Astrocyte of the hippocampus (primary cell): Measurements from ENCODE around the gene PODNL1.
A peak's percentile ranks its signal among the peaks of the same experiment; 100 is the strongest.
"Not testable (repeated sequence)": the region's sequence is repeated elsewhere in the genome, so short reads cannot be mapped to it uniquely, and the experiment has no call there.

Source experiments
- DNase-seq: peaks from one replicate; pipeline ENCODE4 v3.0.0; 2011; ENCODE audit warnings: low read depth, low spot score

Gene PODNL1

DNA sequence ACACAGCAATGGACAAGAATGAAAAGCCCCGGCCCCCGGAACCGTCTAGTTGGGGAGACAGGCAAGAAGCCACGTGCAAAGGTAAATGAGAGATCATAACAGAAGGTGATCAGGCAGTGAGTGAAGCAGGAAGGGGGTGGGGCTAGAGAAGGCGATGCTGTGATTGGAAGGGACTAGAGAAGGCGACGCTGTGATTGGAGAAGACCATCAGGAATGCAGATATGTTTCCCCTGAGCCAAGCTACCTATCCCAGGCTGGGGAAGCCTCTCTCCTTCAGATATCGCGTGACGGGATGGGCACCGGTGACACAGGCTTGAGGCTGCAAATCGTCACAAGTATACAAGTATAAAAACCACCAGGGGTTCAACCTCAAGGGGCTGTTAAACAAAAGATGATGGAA lies 35.9 kb upstream of the PODNL1 start:
- DNase-seq: peak; percentile 42

DNA sequence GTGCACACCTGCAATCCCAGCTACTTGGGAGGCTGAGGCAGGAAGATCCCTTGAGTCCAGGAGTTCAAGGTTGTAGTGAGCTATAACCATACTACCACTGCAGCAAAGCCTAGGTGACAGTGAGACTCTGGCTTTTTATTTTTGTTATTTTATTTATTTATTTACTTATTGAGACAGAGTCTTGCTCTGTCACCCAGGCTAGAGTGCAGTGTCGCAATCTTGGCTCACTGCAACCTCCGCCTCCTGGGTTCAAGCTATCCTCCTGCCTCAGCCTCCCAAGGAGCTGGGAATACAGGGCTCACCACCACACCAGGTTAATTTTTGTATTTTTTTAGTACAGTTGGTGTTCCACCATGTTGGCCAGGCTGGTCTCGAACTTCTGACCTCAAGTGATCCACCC lies 35.3 kb upstream of the PODNL1 start:
- DNase-seq: not testable (repeated sequence)

DNA sequence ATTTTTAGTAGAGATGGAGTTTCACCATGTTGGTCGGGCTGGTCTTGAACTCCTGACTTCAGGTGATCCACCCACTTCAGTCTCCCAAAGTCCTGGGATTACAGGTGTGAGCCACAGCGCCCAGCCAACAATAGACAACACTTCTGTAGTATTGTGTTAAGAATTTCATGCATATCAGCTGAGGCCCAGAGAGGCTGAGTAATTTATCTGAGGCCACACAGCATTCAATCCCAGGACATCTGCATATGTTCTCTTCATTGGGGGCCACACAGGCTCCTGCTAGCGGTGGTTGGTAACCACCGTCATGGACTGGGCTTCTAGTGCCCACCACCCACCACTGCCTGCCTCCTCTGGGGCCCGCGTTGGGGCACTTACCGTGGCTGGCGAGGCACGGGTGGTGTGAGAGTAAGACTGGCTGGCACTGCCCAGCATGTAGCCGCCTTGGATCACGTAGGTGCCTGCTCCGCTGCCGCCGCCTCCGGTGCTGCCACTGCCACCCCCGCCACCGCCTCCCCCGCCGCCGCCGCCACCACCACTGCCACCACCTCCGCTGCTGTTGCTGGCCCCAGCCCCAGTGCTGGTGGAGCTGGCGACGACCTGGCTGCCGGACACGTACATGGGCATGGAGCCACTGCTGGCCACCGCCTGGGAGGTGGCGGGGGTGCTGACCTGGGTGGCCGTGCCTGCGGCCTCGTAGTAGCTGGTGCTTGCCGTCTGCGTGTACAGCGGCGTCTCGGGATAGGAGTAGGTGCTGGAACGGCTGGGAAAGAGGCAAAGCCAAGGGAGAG lies 34.3 kb upstream of the PODNL1 start:
- no peak for DNase-seq

DNA sequence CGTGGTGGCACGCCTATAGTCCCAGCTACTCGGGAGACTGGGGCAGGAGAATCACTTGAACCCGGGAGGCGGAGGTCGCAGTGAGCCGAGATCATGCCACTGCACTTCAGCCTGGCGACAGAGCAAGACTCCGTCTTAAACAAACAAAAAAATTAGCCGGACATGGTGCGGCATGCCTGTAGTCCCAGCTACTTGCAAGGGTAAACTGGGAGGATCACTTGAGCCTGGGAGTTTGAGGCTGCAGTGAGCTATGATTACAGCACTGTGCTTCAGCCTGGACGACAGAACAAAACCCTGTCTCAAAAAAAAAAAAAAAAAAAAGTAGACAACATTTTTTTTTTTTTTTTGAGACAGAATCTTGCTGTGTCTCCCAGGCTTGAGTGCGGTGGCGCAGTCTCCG lies 33.7 kb upstream of the PODNL1 start:
- DNase-seq: not testable (repeated sequence)

DNA sequence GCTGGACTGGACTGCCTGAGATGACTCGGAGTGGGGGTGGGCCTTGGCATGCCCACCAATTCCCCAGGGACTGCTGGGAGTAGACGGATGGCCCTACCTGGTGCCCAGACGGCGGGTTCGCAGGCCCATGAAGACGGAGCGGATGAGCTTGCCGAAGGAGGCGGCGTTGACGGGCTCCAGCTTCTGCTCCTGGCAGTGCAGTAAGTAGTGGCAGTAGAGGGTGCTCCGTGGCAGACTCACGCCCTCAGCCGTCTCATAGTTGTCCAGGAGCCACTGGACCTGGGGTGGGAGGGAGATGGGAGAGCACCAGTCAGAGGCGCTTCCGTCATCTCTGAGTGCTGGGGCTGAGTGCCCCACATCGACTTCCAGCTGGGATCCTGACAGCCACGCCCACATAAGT lies 31.7 kb upstream of the PODNL1 start:
- DNase-seq: no peak

DNA sequence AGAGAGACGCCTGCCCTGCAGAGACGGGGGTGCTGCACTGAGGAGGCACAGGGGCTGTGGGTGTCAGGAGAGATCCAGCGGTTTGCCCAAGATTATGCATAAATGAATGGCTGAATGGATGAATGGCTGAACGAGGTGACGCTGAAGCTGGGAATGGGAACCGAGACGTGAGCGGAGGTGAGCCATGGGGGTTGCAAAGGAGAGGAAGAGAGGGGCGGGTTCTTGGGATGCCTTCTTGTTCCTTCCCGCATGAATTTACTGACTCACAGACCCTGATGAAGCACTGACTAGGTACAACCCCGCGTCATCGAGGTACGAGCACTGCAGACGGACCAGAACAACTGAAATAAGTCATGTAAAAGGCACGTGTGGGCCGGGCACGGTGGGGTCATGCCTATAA lies 30.8 kb upstream of the PODNL1 start:
- no peak for DNase-seq

DNA sequence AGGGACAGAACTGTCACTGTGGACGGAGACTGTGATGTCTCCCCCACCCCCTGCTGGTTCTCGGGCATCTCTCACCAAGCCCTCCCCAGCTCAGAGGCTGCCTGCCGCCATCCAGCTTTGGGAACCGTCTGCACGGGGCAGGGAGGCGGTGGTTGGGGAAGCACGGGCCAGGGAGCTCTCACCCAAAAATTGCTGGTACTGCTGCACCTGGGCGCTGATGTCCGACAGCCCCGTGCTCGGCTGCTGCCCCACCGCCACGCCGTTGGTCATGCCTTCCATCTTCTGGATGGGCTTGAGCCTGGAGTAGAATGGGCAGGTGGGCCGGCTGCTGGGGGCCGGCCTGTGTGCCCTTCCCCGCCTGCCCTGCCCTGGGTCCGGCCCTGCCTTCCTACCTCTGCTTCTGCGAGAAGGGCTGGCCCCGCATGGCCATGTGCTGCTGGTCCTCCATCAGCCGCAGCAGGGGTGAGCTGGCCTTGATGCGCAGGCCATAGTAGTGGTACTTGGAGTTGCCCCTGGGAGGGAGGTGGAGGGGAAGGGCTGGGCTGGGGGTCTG lies 30.2 kb upstream of the PODNL1 start:
- DNase-seq: no peak

DNA sequence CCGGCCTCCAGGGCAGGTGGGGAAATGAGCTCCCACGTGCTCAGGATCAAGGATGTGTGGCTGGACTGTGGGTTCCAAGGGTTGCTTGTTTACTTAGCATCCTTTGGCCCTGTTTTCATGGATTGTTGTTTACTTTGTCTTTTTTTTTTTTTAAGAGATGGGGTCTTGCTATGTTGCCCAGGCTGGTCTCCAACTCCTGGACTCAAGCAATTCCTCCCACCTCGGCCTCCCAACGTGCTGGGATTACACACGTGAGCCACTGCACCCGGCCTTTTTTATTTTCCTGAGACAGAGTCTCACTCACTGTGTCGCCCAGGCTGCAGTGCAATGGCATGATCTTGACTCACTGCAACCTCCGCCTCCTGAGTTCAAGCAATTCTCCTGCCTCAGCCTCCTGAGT lies 29.0 kb upstream of the PODNL1 start:
- not testable (repeated sequence) for DNase-seq

DNA sequence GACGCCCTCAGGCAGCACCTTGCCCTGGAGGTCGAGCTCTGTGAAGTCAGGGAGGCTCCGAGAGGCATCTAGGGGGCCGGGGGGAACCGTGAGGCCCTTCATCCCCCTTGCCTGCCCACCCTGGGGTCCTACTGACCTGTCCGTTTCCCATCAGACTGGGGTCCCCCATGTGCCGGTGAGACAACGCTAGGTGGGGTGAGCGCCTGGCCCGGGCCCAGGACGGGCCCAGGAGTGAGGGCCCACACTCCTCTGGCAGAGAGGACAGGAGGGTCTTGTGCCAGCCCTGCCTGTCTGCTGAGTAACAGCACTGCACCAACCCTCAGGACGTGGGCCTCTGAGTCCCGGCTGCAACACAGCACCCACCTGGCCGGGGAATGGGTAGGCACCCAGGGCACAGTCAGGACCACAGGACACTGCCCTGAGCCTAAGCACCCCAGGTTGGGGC lies 28.5 kb upstream of the PODNL1 start:
- DNase-seq: no peak

DNA sequence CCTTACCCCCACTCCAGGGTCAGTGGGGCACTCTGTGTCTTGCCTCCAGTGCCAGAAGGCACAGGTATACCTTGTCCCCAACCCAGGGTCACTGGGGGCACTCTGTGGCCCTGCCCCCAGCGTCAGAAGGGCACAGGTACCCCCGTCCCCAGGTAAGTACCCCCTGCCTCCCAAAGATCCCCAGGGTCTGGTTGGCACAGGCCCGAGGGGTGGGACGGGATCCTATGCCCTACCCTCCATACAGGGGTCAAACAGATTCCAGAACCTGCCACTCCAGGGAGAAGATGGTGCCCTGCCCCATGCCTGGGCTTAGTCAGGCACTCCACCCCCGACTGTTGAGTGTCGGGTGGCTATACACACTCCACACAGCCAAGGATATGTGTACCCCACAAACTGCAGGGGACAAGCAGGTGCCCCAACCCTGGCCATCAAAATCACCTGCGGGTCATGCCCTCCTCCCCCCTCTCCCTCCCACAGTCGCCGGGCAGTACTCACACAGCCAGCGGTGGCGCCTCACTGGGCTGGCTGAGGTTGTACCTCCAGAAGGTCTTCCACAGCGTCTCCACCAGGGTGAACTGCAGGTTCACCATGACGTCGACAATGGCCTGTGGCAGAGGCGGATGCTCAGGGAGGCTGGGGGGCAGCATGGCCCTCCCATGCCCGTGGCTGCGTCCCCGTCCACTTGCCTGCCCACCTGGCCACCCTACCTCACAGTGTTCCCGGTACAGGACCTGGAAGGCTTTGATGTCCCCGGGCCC lies 27.9 kb upstream of the PODNL1 start:
- no peak for DNase-seq

DNA sequence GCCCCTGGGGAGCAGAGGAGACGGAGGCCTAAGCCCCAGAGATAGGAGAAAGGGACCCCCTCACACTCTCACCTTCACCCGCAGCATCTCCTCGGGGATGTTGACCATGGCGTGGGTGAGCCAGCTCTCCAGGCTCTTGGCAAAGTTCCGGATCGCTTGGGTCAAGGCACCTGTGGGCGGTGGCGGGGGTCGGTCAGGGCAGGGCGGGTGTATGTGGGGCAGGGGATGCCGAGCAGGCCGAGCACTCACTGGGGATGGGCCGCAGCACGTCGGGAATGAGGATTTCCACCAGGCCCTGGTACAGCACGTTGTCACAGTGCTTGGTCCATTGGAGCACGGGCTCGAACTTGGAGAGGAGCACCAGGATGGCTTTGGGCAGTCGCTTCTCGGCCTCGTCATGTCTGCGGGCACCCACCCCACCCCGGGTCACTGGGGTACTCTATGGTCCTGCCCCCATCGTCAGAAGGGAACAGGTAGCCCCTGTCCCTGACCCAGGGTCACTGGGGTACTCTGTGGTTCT lies 27.2 kb upstream of the PODNL1 start:
- DNase-seq: no peak

DNA sequence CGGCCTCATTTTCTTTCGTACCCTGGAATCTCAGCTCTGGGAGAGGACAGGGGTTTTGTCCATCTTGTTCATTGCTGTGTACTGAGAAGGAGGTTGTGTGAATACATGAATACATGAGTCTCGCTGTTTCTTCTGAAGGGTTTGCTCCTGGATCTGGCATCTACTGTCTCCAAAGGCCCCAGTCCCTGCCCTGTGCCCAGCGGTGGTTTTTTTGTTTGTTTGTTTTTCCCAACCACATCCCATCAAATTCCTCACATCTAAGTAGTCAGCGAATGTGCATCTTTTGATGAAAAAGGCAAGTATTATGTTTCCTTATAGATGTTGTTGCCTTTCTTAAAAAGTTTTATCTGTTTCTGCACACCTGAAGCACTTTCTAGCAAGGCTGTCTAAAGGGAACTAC lies 26.6 kb upstream of the PODNL1 start:
- peak; percentile 49 for DNase-seq

DNA sequence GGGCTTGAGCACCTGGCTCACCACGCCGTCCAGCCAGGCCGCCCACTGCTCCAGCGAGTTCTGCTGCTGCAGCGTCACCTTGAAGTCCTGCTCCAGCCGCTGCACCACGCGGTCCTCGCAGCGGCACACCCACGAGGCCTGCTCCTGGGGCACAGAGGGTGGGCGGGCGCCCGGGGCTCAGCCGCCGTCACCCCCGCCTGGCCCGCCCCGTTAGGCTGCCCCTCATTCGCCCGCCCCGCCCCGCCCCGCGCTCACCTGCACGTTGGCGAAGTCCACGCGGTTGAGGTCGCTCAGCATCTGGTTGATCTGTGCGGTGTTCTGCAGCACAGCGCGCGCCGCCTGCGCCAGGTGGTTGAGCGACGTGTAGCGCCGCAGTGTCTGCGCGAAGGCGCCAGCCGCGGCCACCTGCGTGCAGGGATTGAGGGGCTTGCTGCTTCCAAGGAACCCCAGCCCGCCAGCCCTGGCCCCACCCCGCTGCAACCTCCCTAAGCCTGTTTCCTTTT lies 25.4 kb upstream of the PODNL1 start:
- DNase-seq: no peak

DNA sequence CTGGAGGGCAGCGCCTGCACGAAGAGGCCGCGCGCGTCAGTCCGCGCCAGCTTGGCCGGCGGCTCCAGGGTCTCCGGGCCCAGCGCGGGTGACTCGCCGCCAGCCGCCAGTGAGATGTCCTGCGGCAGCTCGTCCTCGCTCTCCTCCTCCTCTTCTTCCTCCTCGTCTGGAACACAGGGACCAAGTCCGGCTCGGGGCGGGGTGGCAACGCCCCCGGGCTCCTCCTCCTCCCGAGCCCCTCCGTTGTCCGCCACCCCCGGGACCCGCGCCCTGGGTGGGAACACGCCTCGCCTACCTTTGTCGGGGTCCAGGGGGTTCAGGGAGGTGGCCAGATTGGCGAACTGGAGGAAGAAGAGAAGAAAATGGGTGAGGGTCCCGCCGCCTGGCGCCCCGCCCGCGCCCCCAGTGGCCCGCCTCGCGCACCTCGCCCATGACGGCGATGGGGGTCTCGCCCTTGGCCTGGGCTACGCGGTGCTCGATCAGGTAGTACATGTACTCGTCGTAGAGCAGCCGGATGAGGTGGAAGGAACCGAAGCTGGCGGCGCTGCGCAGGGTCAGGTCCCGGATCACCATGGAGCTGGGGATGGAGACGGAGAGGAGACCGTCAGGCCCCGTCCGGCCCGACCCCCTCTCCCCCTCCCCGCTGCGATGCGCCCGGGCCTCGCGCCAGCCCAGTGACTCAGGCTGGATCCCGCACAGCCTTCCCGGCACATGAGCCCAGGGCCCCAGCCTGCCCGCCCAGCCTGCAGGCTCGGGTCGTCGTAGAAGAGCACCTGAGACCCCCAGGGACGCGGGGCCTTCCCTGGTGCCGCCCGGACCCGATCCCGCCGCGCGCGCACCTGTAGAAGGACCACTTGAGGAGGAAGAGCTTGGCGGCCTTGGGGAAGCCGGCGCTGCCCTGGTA lies 24.7 kb upstream of the PODNL1 start:
- DNase-seq: peak; percentile 86

DNA sequence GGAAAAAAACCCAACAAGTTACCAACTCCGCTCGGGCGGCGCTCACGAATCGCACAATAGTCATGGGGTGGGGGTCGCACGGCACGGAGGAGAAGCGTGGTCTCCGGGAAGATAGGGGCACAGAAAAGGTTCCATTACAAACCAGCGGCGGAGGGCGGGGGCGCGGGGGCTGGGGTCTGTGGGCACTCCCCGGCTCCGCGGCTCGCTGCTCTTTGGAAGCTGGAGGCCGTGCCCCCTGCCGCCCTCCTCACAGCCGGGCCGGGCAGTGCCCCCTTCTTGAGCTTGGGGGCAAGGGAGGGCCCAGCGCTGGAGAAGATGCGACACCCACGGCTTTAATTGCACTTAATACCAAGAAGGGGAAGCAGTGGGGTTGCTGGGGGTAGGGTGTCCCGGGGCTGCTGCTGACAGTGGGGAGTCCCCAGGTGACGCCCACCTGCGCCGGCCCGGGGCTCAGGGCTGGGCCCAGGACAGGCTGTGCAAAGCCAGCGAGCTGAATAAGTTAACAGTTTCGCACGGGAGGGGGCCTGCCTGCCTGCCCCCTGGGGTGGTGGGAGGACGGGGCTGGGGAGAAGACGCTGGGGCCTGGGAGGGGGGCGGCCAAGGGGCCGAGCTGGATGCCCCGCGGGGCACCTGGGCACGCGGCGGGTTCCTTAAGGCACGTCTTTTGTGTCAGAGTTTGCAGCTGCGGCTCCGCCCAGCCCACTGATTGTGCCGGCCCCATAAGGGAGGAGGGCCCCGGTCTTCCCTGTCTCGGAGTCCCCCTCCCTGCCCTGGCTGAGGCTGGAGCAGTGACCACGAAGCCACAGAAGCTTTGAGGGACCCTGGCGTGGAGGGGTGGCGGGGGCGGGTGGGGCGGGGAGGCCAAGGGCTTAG lies 23.8 kb upstream of the PODNL1 start:
- peak; percentile 68 for DNase-seq

DNA sequence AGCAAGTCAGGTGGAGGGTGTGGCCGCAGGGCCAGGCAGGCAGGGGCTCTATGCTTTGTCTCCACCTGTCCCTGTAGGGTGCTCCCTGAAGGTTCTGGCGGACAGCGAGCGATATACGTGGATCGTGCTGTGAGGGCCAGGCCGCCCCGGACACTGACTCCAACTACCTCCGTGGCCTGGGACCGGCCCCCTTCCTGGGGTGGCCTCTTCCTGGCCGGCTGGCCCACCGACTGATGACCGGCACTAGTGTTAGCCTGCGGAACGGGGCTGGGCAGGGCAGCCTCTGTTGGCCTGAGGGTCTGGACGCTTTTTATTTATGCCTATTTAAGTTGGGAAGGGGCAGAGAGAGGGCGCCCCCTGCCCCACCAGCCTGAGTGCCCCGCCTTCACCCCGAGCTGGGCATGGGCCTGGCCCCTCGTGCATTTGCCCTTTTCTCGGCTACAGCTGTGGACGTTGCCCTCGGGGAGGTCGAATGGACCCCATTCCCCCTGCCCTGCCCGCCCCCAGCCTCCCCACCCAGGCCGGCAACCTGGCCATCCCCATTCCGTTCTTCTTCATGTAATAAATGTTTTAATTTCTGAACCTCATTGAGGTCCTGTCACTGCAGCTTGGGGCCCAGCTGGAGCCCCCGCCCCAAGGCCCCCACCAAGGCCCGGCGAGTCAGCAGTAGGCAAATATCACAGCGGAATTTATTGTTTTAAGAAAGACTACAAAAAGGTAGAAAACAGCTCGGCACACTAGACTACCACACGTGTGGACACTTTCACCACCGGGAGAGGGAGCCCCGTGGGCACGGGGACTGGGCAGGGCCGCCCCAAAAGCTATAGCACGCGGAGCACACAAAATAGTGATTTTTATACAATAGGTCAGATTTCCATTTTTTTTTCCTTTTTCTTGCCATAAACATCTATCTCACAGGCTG lies 22.9 kb upstream of the PODNL1 start:
- no peak for DNase-seq

DNA sequence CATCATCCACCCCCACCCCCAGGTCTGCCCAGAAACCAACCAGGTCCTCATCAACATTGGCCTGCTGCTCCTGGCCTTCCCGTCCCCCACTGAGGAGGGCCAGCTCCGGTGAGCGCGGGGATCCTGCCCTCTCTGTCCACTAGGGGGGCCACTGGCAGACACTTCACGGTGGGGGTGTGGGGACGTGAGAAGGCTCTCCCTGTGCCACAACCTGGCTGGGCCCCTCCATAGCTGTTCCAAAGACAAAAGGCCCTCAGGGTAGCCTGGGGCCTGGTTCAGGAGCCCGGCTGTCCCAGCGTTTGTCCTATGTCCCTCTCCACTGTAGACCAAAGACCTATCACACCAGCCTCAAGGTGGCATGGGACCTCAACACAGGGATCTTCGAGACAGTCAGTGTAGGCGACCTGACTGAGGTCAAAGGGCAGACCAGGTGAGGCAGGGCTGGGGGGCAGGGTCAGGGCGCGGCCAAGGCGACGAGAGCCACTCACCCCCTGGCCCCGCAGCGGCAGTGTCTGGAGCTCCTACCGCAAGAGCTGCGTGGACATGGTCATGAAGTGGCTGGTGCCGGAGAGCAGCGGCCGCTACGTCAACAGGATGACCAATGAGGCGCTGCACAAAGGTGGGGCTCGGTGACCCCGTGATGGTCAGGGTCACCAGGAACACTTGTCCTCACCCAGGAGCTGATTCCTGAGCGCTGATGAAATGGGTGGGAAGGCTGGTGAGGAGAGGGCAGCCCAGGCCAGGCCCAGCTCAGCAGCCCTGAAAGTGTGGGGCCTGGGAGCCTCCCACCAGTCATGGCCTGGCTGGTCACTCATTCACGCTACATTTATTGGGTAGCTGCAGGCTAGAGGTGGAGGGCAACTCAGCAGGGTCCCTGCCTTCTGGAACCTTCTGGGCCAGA lies 22.0 kb upstream of the PODNL1 start:
- DNase-seq: no peak
